Heart right ventricle (tissue), 16 donors: Measurements from ENCODE around the gene SCP2. TPM values are rescaled to one million over a fixed set of nuclear protein-coding genes. Genes with fewer than 3 reads are reported as not detected.

Source experiments
- ATAC-seq, 8 donors: fragments of 200-7000 bp; cut with Tn5 transposase; one replicate each; pipeline ENCODE4 v1.9.1; 2020; ENCODE audit warnings: mild to moderate bottlenecking in 8 of 8, moderate library complexity in 8 of 8, moderate number of reproducible peaks in 1 of 8
- DNase-seq, 2 donors: peaks; one replicate each; pipeline ENCODE4 v3.0.0-alpha.2; 2020
- H3K27ac ChIP-seq, 10 donors: fragments of 200-600 bp; sonication (generic) in 2 of 10; one replicate each; pipeline versions ENCODE4 v1.5.0 to v1.8.0; 2020 to 2022; ENCODE audit warnings: mild to moderate bottlenecking in 3 of 10
- H3K27me3 ChIP-seq, 7 donors: fragments of 200-600 bp; one replicate each; pipeline ENCODE4 v1.8.0; 2021 to 2022; ENCODE audit warnings: mild to moderate bottlenecking in 2 of 7
- H3K36me3 ChIP-seq, 9 donors: fragments of 200-600 bp; sonication (generic) in 1 of 9; one replicate each; pipeline versions ENCODE4 v1.5.0 to v1.8.0; 2020 to 2022; ENCODE audit warnings: mild to moderate bottlenecking in 2 of 9
- H3K4me1 ChIP-seq, 9 donors: fragments of 200-600 bp; sonication (generic) in 1 of 9; one replicate each; pipeline versions ENCODE4 v1.5.0 to v1.8.0; 2020 to 2022; ENCODE audit warnings: mild to moderate bottlenecking in 4 of 9
- H3K4me3 ChIP-seq, 10 donors: fragments of 200-600 bp; sonication (generic) in 2 of 10; one replicate each; pipeline versions ENCODE4 v1.5.0 to v1.8.0; 2020 to 2022; ENCODE audit warnings: mild to moderate bottlenecking in 7 of 10, moderate library complexity in 2 of 10
- H3K9me3 ChIP-seq, 11 donors: fragments of 200-600 bp in 10 of 11; sonication (generic) in 2 of 11; one replicate each; pipeline versions ENCODE4 v1.5.0 to v1.8.0; 2013 to 2022; ENCODE audit warnings: mild to moderate bottlenecking in 2 of 11, control low read depth in 1 of 11, moderate library complexity in 1 of 11
- WGBS, 2 donors: extraction: QIAGEN DNeasy Blood & Tissue Kit; methylation state at CpG; one replicate each; pipeline ENCODE4 v1.1.7; 2013; ENCODE audit warnings: inconsistent platforms in 1 of 2; 5-methylcytosine and 5-hydroxymethylcytosine counted together
- intact Hi-C, 10 donors: fragments of 100-400 bp; cut with DNase I; formaldehyde crosslinking; loops; one replicate each; pipeline versions ENCODE4 v1.11.1 to v1.14.2; 2022
- polyA plus RNA-seq, 2 donors: library from polyadenylated mRNA; stranded (reverse); fragments of 200-250 nt; gene quantifications; one replicate each; pipeline ENCODE4 v1.2.3, GENCODE V29; 2013
- total RNA-seq, 10 donors: library from RNA; stranded (reverse); fragmentation: NEBNext Ultra II Directional in 3 of 10; extraction: Animal tissue kit (Norgen Biotek cat#: 25700) in 3 of 10; gene quantifications; one replicate each; pipeline versions ENCODE4 v1.2.1 to v1.2.4, GENCODE V29; 2021 to 2023
- TF ChIP-seq, protein P1 (sequence below), 9 donors: fragments of 200-600 bp; sonication (generic) in 2 of 9; IDR thresholded peaks; one replicate each; pipeline versions ENCODE4 v1.5.0 to v1.8.0; 2021 to 2022; ENCODE audit warnings: antibody characterized with exemption in 9 of 9, mild to moderate bottlenecking in 5 of 9, moderate library complexity in 1 of 9
- donor health status: Arrhythmogenic right ventricular cardiomyopathy.
- donor health status: ischemic (EF 13 %, LVEDD 7.1; RV severe dilation, severe dysfunction).
- donor health status: healthy with polysubstance abuse.
- donor health status: DM: no; HTN: yes; CAD: no.
- donor health status: DM: no; HTN: no; CAD: no.
- donor health status: ischemic (EF 25% LVEDD 6.9; RV normal size, moderate dysfunction).
- donor health status: ischemic (EF 25% LVEDD 5.7; RV mildly dilated, moderate dysfunction).
- donor health status: healthy.
- donor health status: DM: yes; HTN: yes; CAD: no.
- donor health status: Ischemic cardiomyopathy.
- donor health status: ischemic (EF 35%, LVEDD 5.7; RV mildly dilated, moderate dysfunction).
- donor health status: nonischemic (EF 11% LVEDD 7.7; RV severe dilation, severe dysfunction).
- donor health status: DM: yes; HTN: yes; CAD: no.
- donor health status: PGD.
- donor health status: ischemic (EF 29% LVEDD 5.4; RV normal size, mild dysfunction).
- donor health status: nonischemic (EF 23%, LVEDD 6.1; RV moderate dilation, normal function).

Gene SCP2
- total and polyA plus RNA-seq, 12 donors = 82.3 to 149 (median 126) TPM

DNA sequence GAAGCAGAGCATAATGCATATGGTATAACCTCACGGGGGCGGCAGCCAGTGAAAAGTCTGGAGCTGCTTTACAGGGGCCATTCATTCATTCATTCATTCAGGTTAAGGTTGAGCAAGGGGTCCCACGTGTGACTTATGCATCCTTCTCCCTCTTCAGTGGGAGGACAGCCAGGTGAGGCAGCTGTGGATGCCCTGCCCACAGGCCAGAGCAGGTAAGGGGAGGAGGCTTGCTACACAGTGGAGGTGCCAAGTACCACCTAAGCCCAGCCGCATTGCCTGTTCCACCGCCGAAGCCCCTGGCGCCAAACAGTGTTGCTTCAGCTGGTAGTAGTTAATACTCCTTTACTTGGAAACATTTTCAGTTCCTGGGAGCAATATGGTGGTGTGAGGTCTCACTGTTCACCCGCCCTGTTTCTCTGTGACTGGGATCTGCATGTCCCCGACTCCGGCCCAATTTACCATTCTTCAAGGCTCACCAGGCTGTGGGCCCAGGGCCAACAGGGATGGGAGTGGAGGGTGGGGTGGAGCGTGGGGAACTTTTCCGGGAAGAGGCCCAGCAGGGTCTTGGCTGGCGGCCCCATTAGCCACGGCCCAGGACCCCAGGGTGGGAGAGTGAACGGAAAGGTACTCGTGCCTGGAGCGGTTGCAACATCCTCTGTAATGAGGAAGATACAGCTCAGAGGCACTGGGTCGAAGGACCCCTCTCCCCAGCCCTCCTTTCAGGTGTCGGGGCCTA lies 134.2 kb downstream of the SCP2 start:
- WGBS, 2 donors = 43 to 50% methylated on average over 19 of the region's 19 CpGs
- Histone ChIP-seq H3K27me3 (peaks cover 0 to 40% (median 8%) of the 10 kb centered on the region in 7 donors), H3K36me3 (no peaks in the 10 kb centered on the region), H3K9me3 (no peaks in the 10 kb centered on the region), H3K4me1 (peaks cover 0 to 42% (median 22%) of the 10 kb centered on the region in 9 donors), H3K4me3 (peak overlapping the region; percentile 31 to 91 (median 66)), H3K27ac (peak overlapping the region; percentile 27 to 92 (median 78))
- intact Hi-C loops = loop anchor here in 2 of 10 donors (5.0 to 10.0 kb wide), 2 partner anchors 121 to 124 kb away; no protein-coding TSS in a partner anchor
- DNase-seq (peak in 1 of 2 donors; percentile 63), ATAC-seq (peak; percentile 11 to 62 (median 40))
- TF ChIP-seq, protein P1, sequence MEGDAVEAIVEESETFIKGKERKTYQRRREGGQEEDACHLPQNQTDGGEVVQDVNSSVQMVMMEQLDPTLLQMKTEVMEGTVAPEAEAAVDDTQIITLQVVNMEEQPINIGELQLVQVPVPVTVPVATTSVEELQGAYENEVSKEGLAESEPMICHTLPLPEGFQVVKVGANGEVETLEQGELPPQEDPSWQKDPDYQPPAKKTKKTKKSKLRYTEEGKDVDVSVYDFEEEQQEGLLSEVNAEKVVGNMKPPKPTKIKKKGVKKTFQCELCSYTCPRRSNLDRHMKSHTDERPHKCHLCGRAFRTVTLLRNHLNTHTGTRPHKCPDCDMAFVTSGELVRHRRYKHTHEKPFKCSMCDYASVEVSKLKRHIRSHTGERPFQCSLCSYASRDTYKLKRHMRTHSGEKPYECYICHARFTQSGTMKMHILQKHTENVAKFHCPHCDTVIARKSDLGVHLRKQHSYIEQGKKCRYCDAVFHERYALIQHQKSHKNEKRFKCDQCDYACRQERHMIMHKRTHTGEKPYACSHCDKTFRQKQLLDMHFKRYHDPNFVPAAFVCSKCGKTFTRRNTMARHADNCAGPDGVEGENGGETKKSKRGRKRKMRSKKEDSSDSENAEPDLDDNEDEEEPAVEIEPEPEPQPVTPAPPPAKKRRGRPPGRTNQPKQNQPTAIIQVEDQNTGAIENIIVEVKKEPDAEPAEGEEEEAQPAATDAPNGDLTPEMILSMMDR (IDR thresholded peaks at IDR 0.05) = no peak

DNA sequence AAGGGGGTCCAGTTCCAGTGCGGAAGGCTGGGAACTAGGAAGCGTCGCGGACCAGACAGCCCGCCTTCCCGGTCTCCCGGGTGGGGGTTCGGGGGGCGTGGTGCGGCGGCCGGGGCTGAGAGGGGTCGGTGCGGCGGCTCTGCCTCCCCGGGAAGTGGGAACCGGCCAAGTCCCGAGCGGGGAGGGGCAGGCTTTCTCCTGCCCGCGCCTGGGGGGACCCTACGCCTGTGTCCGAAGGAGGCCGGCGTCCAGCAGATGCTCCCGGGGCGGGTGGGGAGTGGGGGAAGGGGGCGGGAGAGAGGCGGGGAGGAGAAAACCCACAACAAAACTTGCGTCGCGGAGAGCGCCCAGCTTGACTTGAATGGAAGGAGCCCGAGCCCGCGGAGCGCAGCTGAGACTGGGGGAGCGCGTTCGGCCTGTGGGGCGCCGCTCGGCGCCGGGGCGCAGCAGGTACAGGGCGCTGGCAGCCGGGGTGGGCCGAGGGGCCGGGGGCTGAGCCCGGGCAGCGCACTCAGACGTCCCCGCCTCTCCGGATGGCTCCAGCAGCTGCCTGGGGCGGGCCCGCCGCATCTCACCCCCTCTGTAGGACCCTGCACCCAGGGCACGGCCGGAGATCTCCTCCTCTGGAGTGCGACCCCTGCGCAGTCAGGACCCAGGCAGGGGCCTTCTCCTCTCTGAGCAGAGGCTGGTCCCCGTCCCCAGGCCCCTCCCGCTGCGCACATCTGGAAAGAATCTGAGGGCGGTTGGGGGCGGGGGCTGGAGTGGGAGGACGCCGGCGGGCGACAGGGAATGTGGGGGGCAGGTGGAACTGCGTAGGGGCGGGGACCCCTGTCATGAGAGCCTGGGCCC lies 135.0 kb downstream of the SCP2 start, which contains the start of gene PODN:
Gene PODN (plus strand): TSS at position 355 of the 849 bp plus-strand sequence. CDS start 7,643 bp downstream, outside the sequence.
- Histone ChIP-seq H3K36me3 (no peaks in the 10 kb centered on the region), H3K27me3 (peaks cover 0 to 40% (median 8%) of the 10 kb centered on the region in 7 donors), H3K4me1 (peaks cover 0 to 42% (median 22%) of the 10 kb centered on the region in 9 donors), H3K27ac (peak within 1 kb of the TSS; percentile 36 to 92 (median 78)), H3K9me3 (no peaks in the 10 kb centered on the region), H3K4me3 (peak within 1 kb of the TSS; percentile 31 to 91 (median 66))
- TF ChIP-seq, protein P1 (IDR thresholded peaks at IDR 0.05) = no peak
- DNase-seq = peak in 1 of 2 donors; percentile 59
- 1% methylated on average over 60 to 73 of the region's 73 CpGs for WGBS, 2 donors
- peak; percentile 20 to 60 (median 46) for ATAC-seq
- intact Hi-C loops = loop anchor here in 2 of 10 donors (5.0 to 10.0 kb wide), 2 partner anchors 120 to 123 kb away; no protein-coding TSS in a partner anchor

DNA sequence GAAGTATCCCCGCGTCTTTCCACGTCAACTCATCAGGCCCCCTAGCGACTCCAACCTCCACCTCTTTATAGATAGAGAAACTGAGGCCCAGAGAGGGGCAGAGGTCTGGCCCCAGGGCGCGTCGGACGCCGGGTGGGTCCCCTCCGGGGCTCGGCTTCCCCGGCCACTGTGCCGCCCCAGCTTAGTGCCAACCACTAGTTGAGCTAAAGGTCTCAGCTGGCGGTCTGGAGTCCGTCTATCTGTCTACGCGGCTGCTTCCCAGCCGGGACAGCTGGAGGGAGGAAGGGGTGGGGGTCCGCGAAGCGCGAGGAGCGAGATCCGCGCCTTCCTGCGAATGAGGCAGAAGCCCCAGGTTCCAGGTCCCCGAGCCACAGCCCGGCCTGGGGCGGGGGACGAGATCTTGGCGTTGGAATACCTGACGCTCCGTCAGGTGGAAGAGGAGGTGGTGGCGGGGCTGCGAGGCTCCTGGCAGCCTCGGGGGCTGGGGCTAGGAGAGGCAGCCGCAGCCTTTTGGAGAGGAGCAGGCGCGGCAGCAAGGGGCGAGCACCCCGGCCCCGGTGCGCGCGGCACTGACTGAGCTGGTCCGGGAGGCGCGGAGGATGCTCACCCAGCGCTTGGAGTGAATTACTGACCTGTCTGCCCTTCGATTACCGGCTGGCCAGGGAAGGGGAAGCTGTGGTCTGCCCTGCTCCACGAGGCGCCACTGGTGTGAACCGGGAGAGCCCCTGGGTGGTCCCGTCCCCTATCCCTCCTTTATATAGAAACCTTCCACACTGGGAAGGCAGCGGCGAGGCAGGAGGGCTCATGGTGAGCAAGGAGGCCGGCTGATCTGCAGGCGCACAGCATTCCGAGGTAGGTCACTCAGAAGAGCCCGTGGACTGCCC lies 135.9 kb downstream of the SCP2 start:
- peak overlapping the region; percentile 31 to 91 (median 66) for H3K4me3 ChIP-seq
- no peaks in the 10 kb centered on the region for H3K9me3 ChIP-seq
- ATAC-seq = peak in 5 of 8 donors; percentile 4 to 44 (median 5)
- intact Hi-C loops = loop anchor here in 2 of 10 donors (5.0 to 10.0 kb wide), 2 partner anchors 119 to 122 kb away; no protein-coding TSS in a partner anchor
- H3K36me3 ChIP-seq = no peaks in the 10 kb centered on the region
- TF ChIP-seq, protein P1 (IDR thresholded peaks at IDR 0.05) = peak in 4 of 9 donors; percentile 7 to 23 (median 10)
- WGBS, 2 donors = 17 to 25% methylated on average over 61 of the region's 61 CpGs
- peaks cover 0 to 34% (median 18%) of the 10 kb centered on the region in 9 donors for H3K4me1 ChIP-seq
- peak in 1 of 2 donors; percentile 26 for DNase-seq
- peak overlapping the region in 9 of 10 donors; percentile 6 to 92 (median 80) for H3K27ac ChIP-seq
- peaks cover 0 to 40% (median 8%) of the 10 kb centered on the region in 7 donors for H3K27me3 ChIP-seq
